Measurements from ENCODE around the gene XPNPEP1. TPM values are rescaled to one million over a fixed set of nuclear protein-coding genes. Genes with fewer than 3 reads are reported as not detected.

XPNPEP1 gene
- total RNA-seq, 2 experiments from 2014 or later = 52.2 to 52.6 TPM

DNA sequence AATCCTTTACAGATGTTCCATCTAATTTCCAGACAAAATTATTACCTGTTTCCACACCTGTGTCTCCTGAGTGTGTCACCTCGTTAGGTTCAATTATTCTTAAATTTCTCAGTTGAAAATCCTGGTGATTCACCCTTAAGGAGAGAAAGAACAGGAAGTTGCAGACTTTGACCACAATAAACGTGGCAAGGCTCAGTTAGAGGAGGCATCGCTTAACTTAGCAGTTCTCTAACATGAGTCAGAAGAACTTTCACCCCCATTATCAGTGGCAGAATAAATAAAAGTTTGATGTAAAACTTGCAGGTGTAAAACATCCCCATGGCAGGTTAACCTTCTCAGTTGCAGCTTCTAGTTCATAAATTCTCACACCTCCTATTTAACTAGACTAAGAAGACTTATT, 8.3 kb downstream of the XPNPEP1 start:
- Mint-ChIP-seq H3K27me3 (ENCODE audit: low read depth) (no peaks in the 10 kb centered on the region), H3K4me3 (no peak overlapping the region), H3K4me1 (ENCODE audit: low read depth) (peaks cover 86% of the 10 kb centered on the region), H3K27ac (peak overlapping the region; percentile 67), H3K9me3 (no peaks in the 10 kb centered on the region), H3K36me3 (ENCODE audit: low read depth) (peaks cover 22% of the 10 kb centered on the region)
- DNase-seq = peak; percentile 72
- intact Hi-C loops (cut with micrococcal nuclease) = loop anchor here (1.0 to 2.0 kb wide), 5 partner anchors 8 to 297 kb away; partner anchors contain the start of gene XPNPEP1
- CTCF ChIA-PET = interaction anchor here (0.8 kb wide), 1 partner anchor 30 kb away, joined by 3 read pairs; no protein-coding TSS in a partner anchor

DNA sequence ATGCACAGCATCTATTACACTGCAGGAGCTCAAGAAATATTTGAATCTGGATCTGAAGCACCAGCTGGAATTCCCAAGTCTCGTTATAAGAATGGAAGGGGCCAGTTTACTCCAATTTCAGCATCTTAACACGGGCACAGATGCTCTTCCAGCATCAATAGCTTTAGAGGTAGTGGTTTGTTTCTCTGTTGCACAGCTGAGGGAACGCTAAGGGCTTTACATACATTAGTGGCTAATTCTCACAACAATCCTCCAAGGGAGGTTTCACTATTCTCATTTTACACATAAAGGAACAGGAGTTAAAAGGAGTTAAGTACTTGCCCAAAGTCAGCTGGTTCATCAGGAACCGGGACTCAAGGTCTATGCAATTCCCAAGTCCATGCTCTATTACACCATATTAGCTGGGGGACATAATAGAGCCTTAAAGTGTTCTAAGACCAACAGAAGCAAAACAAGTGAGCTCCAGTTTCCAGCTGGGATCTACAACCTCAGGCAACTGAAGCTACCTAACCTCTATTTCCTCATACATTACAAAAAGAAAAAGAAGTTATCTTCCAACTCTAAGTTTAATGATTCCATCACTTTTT, 9.9 kb downstream of the XPNPEP1 start:
- no peaks in the 10 kb centered on the region for H3K9me3 Mint-ChIP-seq
- no peak for DNase-seq
- CTCF ChIA-PET = interaction anchor here (0.7 to 0.9 kb wide), 2 partner anchors 165 to 500 kb away, joined by 3 to 4 read pairs; no protein-coding TSS in a partner anchor
- H3K4me3 Mint-ChIP-seq = no peak overlapping the region
- intact Hi-C loops (cut with micrococcal nuclease) = no loop called here
- H3K36me3 Mint-ChIP-seq (ENCODE audit: low read depth) = peaks cover 31% of the 10 kb centered on the region
- H3K4me1 Mint-ChIP-seq (ENCODE audit: low read depth) = peaks cover 75% of the 10 kb centered on the region
- no peaks in the 10 kb centered on the region for H3K27me3 Mint-ChIP-seq (ENCODE audit: low read depth)
- no peak overlapping the region for H3K27ac Mint-ChIP-seq

DNA sequence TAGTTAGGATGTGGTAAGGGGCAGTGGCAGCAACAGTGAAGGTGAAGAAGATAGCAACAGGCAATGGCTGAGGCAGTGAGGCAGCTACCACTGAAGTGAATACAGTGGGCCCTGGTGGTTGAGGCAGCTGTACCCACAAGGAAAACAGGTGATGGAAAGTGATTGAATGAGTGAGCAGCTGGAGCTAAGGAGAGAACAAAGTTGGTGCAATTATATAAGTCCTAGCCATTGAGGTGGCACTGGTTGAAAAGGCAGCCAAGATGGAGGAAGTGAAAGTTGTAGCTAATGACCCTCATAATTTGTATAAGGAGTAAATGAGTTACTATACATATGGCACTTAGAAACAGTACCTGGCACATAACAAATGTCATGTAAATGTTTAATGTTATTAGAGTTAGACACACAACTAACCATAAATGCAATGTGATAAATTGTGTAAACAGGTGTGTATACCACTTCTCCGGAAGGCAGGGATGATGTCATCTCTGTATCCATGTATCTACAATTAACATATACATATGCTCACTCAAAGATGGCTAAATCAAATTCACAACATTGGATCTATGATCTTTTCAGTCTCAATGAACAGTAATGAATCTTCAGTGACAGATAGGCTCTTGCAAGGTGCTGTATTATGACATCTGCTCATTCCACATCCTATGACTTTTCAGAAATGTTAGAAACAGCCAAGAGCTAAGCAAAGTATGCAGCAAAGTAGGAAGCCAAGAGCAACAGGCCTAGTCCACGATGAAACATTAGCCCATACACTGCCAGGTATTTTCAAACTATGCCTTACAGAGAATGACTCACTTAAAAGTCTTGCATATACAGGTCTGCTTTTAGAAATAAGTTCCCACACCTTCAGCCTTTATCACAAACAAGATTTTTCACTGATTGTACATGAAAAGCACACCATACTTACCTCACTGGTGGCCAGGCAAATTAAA, 10.7 kb downstream of the XPNPEP1 start:
- intact Hi-C loops (cut with micrococcal nuclease) = no loop called here
- Mint-ChIP-seq H3K9me3 (no peaks in the 10 kb centered on the region), H3K27ac (no peak overlapping the region), H3K4me1 (ENCODE audit: low read depth) (peaks cover 68% of the 10 kb centered on the region), H3K4me3 (no peak overlapping the region), H3K36me3 (ENCODE audit: low read depth) (peaks cover 34% of the 10 kb centered on the region), H3K27me3 (ENCODE audit: low read depth) (no peaks in the 10 kb centered on the region)
- CTCF ChIA-PET = interaction anchor here (0.9 to 1.0 kb wide), 2 partner anchors 66 to 166 kb away, joined by 3 to 4 read pairs; no protein-coding TSS in a partner anchor
- DNase-seq = no peak

DNA sequence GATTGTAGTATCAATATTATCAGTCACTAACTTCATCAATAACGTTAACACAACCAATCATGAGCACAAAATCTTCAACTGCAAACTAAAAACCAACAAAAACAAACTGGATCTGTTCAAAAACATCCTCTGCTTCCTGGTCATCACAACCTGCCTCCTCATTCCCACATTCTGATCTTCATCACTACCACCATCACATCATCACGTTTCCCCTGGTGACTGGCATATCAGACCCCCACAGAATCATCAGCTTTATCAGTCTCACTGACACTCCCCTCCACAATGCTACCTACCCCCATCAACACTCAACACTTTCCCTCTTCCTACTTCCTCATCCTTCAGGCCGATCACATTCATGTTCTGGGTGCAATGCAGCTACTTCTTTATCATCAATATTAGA, 11.4 kb downstream of the XPNPEP1 start:
- H3K27me3 Mint-ChIP-seq (ENCODE audit: low read depth) = no peaks in the 10 kb centered on the region
- no peak overlapping the region for H3K27ac Mint-ChIP-seq
- H3K4me3 Mint-ChIP-seq = no peak overlapping the region
- intact Hi-C loops (cut with micrococcal nuclease) = no loop called here
- no peaks in the 10 kb centered on the region for H3K9me3 Mint-ChIP-seq
- no peak for DNase-seq
- CTCF ChIA-PET = interaction anchor here (1.0 to 2.4 kb wide), 4 partner anchors 12 to 67 kb away, joined by 3 to 16 read pairs (median 5); no protein-coding TSS in a partner anchor
- H3K4me1 Mint-ChIP-seq (ENCODE audit: low read depth) = peaks cover 63% of the 10 kb centered on the region
- peaks cover 41% of the 10 kb centered on the region for H3K36me3 Mint-ChIP-seq (ENCODE audit: low read depth)

DNA sequence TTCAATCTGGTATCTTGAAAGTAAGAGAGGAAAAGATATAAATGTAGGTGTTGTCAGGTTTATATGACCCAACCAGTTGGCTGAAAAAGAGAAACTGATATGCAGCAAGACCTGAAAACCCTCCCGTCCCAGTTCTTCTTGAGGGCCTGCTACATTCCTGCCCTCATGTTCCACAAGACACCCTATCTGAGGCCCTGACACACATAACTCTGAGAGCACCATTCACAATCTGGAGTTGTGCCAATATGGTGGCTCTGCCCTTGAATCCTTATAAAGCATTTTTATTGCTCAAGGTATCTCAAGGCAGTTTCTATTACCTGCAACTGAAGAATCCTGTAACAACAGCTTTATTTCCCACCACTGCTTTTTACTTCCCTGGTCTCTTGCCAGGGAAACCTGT, 17.0 kb downstream of the XPNPEP1 start:
- CTCF ChIA-PET = no interaction called here
- peaks cover 46% of the 10 kb centered on the region for H3K4me1 Mint-ChIP-seq (ENCODE audit: low read depth)
- H3K9me3 Mint-ChIP-seq = no peaks in the 10 kb centered on the region
- H3K36me3 Mint-ChIP-seq (ENCODE audit: low read depth) = peaks cover 65% of the 10 kb centered on the region
- no peak overlapping the region for H3K4me3 Mint-ChIP-seq
- H3K27ac Mint-ChIP-seq = no peak overlapping the region
- no peak for DNase-seq
- no peaks in the 10 kb centered on the region for H3K27me3 Mint-ChIP-seq (ENCODE audit: low read depth)
- intact Hi-C loops (cut with micrococcal nuclease) = no loop called here

DNA sequence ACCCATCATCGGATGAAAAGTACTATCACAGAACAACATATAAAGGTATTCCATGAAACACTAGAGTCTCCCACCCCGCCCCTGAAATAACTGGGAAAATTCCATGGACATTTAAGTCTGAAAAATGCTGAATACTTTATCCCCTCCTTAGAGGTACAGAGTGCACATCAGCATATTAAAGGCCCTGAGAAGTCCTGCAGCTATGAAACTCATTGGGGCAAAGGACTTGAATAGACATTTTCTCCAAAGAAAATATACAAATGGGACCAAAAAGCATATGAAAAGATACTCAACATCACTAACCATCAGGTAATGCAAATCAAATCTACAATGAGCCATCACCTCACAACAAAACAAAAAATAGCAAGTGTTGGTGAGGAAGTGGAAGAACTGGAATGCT, 18.9 kb downstream of the XPNPEP1 start:
- Mint-ChIP-seq H3K4me1 (ENCODE audit: low read depth) (peaks cover 42% of the 10 kb centered on the region), H3K27ac (no peak overlapping the region), H3K4me3 (no peak overlapping the region), H3K36me3 (ENCODE audit: low read depth) (peaks cover 62% of the 10 kb centered on the region), H3K27me3 (ENCODE audit: low read depth) (no peaks in the 10 kb centered on the region), H3K9me3 (no peaks in the 10 kb centered on the region)
- CTCF ChIA-PET = interaction anchor here (2.7 kb wide), 1 partner anchor 20 kb away, joined by 20 read pairs; no protein-coding TSS in a partner anchor
- no peak for DNase-seq
- intact Hi-C loops (cut with micrococcal nuclease) = no loop called here

DNA sequence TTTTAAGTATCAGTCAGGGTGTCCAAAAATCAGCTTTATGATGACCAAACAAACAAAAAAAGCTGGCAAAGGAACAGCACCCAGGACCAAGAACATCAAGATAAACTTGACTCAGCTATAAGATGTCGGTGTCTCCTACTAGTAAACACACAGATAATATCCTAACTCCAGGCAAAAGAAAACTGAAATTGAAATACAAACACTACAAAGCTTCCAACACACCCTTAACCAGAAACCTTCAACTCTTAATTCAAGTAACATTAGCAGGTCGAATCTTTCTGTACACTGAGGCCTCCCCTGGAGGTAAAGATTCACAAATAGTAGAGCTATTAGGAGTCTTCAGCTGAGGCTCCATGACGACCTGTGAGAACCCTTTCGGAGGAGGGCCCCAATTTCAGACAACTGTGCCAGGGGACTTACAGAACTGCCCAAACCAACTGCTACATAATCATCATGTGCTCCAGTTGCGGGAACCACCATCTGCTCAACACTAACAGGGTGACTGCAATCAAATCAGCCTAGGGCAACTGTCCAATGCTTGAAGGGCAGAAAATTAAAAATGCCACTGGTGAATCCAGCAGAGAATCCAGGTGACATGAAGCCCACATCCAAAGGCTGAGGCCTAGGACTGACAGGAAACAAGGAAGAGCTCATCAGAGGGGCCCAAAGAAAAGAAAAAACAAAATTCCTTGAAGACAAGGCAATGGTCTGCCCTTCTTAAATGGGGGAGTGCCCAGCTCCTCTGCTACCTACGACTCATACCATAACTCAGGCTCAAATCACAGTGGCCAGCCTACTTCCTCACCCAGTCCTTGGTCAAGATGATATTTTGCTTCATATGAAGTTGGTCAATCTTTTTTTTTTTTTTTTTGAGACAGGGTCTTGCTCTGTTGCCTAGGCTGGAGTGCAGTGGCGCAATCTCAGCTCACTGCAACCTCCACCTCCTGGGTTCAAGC, 20.0 kb downstream of the XPNPEP1 start:
- CTCF ChIA-PET = interaction anchor here (0.9 to 2.7 kb wide), 6 partner anchors 11 to 106 kb away, joined by 3 to 20 read pairs (median 4); no protein-coding TSS in a partner anchor
- Mint-ChIP-seq H3K27me3 (ENCODE audit: low read depth) (no peaks in the 10 kb centered on the region), H3K4me3 (peak overlapping the region; percentile 0), H3K36me3 (ENCODE audit: low read depth) (peaks cover 57% of the 10 kb centered on the region), H3K9me3 (no peaks in the 10 kb centered on the region), H3K4me1 (ENCODE audit: low read depth) (peaks cover 45% of the 10 kb centered on the region), H3K27ac (peak overlapping the region; percentile 77)
- intact Hi-C loops (cut with micrococcal nuclease) = loop anchor here (2.0 kb wide), 1 partner anchor 18 kb away; no protein-coding TSS in a partner anchor
- peak; percentile 41 for DNase-seq

DNA sequence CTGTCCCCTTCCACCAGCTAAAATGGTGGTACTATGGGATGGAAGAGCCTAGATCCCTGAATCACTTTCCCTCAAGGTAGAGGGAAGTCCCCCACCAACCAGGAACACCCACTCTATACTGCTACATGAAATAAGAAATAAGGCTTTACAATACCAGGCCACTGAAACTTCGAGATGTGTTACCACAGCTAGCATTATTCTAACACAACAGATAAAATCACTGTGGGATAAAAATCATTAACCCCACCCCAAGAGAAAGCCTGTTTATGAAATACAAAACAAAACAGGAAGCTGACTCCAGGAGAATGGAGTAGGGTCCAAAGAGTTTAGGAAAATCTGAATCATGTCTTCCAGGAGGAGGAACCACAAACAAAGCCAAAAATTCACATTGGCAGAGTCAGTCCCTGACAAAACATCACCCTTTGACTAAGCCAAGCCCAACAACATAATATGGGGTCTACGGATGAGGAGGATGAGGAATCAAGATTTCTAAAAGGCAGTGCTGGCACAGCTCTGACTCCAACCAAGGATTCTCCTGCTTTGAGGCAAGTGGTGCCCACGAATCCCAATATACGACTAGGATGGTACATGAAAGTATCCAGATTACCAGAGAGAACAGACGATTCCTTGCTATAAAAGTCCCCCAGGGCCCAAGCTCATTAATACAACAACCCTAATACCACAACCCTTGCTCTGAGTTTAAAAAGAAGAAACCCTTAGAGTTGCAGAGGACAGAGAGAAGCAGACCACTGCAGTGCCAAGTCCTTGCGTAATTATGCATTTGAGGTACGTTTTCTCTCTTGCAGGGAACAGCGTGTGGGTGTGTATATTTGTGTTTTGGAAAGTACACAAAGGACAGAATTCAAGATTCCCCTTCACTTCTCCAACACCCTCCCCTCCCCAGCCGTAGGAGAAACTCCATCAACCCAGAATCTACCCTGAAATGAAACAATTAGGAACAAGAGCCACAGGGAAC, 23.7 kb downstream of the XPNPEP1 start:
- peaks cover 48% of the 10 kb centered on the region for H3K4me1 Mint-ChIP-seq (ENCODE audit: low read depth)
- no peaks in the 10 kb centered on the region for H3K9me3 Mint-ChIP-seq
- H3K36me3 Mint-ChIP-seq (ENCODE audit: low read depth) = peaks cover 36% of the 10 kb centered on the region
- DNase-seq = no peak
- no peaks in the 10 kb centered on the region for H3K27me3 Mint-ChIP-seq (ENCODE audit: low read depth)
- H3K4me3 Mint-ChIP-seq = no peak overlapping the region
- CTCF ChIA-PET = interaction anchor here (1.1 to 1.3 kb wide), 2 partner anchors 12 to 24 kb away, joined by 3 to 4 read pairs; no protein-coding TSS in a partner anchor
- intact Hi-C loops (cut with micrococcal nuclease) = no loop called here
- H3K27ac Mint-ChIP-seq = no peak overlapping the region

DNA sequence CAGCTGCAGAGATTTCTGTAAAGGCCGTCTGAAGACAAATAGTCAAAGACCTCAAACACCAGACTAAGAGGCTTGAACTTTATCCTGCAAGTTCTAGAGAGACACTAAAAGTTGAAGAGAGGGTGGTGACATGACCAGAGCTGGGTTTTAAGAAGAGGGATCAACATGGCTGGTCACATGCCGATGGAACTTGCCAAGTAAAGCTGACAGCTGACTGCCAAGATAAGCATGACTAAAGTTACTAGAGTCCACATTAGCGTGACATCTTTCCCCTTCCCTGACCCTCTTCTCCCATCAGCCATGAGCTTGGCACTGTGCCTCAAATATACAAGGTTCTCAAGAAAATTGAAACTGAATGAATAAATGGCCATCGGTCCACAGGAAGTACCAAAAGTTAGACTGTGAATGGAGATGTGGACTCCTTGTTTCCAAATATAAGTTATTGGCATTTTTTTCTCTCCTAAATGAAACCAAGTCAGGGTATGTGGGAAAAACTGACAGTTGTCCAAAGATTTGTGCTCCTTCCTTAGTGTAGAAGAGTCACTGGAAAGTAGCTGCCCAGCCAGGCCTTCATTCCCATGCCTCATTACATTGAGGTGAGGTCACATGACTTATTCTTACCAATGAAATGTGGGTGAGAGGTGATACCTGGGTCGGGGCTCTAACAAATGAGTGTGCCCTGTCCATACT, 24.5 kb downstream of the XPNPEP1 start:
- Mint-ChIP-seq H3K27ac (no peak overlapping the region), H3K4me3 (no peak overlapping the region), H3K4me1 (ENCODE audit: low read depth) (peaks cover 40% of the 10 kb centered on the region), H3K27me3 (ENCODE audit: low read depth) (no peaks in the 10 kb centered on the region), H3K36me3 (ENCODE audit: low read depth) (peaks cover 30% of the 10 kb centered on the region), H3K9me3 (no peaks in the 10 kb centered on the region)
- no peak for DNase-seq
- CTCF ChIA-PET = interaction anchor here (1.1 to 1.3 kb wide), 2 partner anchors 12 to 23 kb away, joined by 3 to 4 read pairs; no protein-coding TSS in a partner anchor
- intact Hi-C loops (cut with micrococcal nuclease) = no loop called here

DNA sequence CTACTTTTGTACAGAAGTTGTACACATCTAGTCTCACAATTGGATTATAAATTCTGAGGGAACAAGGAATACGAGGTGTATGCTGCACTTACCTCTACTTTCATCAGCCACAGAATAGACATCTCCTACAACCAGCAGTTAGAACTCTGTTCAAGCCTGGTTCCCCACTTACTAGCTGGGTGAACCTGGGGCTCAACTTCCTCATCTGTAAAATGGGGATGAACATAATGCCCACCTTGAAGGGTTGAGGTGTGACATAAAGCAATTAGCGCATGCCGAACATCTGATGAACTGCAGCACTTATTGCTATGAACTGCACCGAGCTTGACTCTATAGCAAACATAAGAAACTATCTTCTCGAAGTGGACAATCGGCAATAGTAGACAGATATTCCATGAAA, 25.3 kb downstream of the XPNPEP1 start:
- no peak for DNase-seq
- peaks cover 29% of the 10 kb centered on the region for H3K36me3 Mint-ChIP-seq (ENCODE audit: low read depth)
- intact Hi-C loops (cut with micrococcal nuclease) = no loop called here
- H3K9me3 Mint-ChIP-seq = no peaks in the 10 kb centered on the region
- no peaks in the 10 kb centered on the region for H3K27me3 Mint-ChIP-seq (ENCODE audit: low read depth)
- no peak overlapping the region for H3K27ac Mint-ChIP-seq
- no peak overlapping the region for H3K4me3 Mint-ChIP-seq
- peaks cover 38% of the 10 kb centered on the region for H3K4me1 Mint-ChIP-seq (ENCODE audit: low read depth)
- CTCF ChIA-PET = no interaction called here
